Activated T-helper 2 cell treated with anti-CD3 and anti-CD28 coated beads, Interferon-gamma antibody, Interleukin-2, Interleukin-4, amounts not matched to agents 10 μg/mL and 5 μg/mL and 100 μg/mL, durations not matched to agents 14 hours and 24 hours and 36 hours (primary cell): ENCODE results near the gene PLA2G2F. TPM values are rescaled to one million over a fixed set of nuclear protein-coding genes. Genes with fewer than 3 reads are reported as not detected.
A peak's percentile ranks its signal among the peaks of the same experiment; 100 is the strongest.

Experiments
- DNase-seq: peaks from one replicate; pipeline ENCODE4 v3.0.0; 2021; ENCODE audit warnings: low spot score
- H3K27ac Mint-ChIP-seq: one replicate; pipeline ENCODE4 v1.8.0; 2021; ENCODE audit warnings: mixed read lengths
- H3K27me3 Mint-ChIP-seq: one replicate; pipeline ENCODE4 v1.8.0; 2021; ENCODE audit warnings: low read depth, mixed read lengths
- H3K36me3 Mint-ChIP-seq: one replicate; pipeline ENCODE4 v1.8.0; 2021; ENCODE audit warnings: low read depth, mixed read lengths
- H3K4me1 Mint-ChIP-seq: one replicate; pipeline ENCODE4 v1.8.0; 2021; ENCODE audit warnings: low read depth, mixed read lengths
- H3K4me3 Mint-ChIP-seq: one replicate; pipeline ENCODE4 v1.8.0; 2021; ENCODE audit warnings: low read depth, mild to moderate bottlenecking, moderate library complexity, mixed read lengths
- H3K9me3 Mint-ChIP-seq: one replicate; pipeline ENCODE4 v1.8.0; 2021; ENCODE audit warnings: mixed read lengths
- intact Hi-C: fragments of 100-400 bp; cut with micrococcal nuclease; formaldehyde crosslinking; loops from one replicate; pipeline ENCODE4 v1.15.1; 2023
- total RNA-seq: library from RNA; stranded (reverse); gene quantifications from 2 replicates; pipeline ENCODE4 v1.2.3, GENCODE V29; 2022

PLA2G2F gene
- total RNA-seq, 1 donor from 2014 or later, result not detected

GRCh38 chr1:20151906-20152598 lies 12.9 kb downstream of the PLA2G2F start:
- Mint-ChIP-seq H3K4me1 (peaks cover 8% of the 10 kb centered on the region), H3K27ac (no peak overlapping the region), H3K4me3 (peak overlapping the region; percentile 49), H3K27me3 (no peaks in the 10 kb centered on the region), H3K36me3 (no peaks in the 10 kb centered on the region), H3K9me3 (no peaks in the 10 kb centered on the region)
- peak; percentile 67 for DNase-seq
- intact Hi-C loops, result loop anchor here (1.0 kb wide), 2 partner anchors 177 to 234 kb away; no protein-coding TSS in a partner anchor

- Mint-ChIP-seq H3K36me3 (no peaks in the 10 kb centered on the region), H3K4me1 (peaks cover 8% of the 10 kb centered on the region), H3K27ac (no peak overlapping the region), H3K9me3 (peaks cover 4% of the 10 kb centered on the region), H3K4me3 (peak overlapping the region; percentile 49), H3K27me3 (no peaks in the 10 kb centered on the region)
- no peak for DNase-seq
- intact Hi-C loops, result loop anchor here (1.0 kb wide), 2 partner anchors 177 to 234 kb away; no protein-coding TSS in a partner anchor
Measured at GRCh38 chr1:20152599-20152930, 13.4 kb downstream of the PLA2G2F start.

- no peak overlapping the region for H3K4me3 Mint-ChIP-seq
- H3K27ac Mint-ChIP-seq, result no peak overlapping the region
- no peak for DNase-seq
- H3K27me3 Mint-ChIP-seq, result no peaks in the 10 kb centered on the region
- H3K36me3 Mint-ChIP-seq, result no peaks in the 10 kb centered on the region
- peaks cover 4% of the 10 kb centered on the region for H3K9me3 Mint-ChIP-seq
- H3K4me1 Mint-ChIP-seq, result peaks cover 8% of the 10 kb centered on the region
- intact Hi-C loops, result loop anchor here (1.0 kb wide), 2 partner anchors 178 to 235 kb away; no protein-coding TSS in a partner anchor
Measured at GRCh38 chr1:20153000-20153418, 13.9 kb downstream of the PLA2G2F start.

DNA sequence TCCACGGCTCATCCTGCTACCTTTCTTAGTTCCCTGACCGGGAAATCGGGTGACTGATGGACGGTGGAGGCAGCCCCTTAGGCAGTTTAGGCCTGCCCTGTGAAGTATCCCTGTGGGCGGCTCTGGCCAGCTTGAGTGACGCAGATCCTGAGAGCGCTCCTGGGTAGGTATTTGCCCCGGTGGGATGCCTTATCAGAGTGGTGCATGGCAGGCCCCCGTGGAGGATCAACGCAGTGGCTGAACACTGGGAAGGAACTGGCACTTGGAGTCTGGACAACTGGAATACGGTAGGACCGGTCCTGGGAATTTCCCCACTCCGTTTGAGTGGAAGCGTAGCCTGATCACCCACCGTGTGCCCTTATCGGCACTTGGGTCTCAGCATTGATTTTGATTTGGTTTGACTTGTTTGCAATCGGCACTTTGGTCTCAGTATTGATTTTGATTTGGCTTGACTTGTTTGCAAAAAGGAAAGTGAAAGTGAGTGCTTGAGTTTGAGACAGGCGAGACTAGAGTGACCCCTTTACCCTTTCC lies 15.2 kb downstream of the PLA2G2F start:
- Mint-ChIP-seq H3K27me3 (no peaks in the 10 kb centered on the region), H3K9me3 (peaks cover 10% of the 10 kb centered on the region), H3K4me1 (peaks cover 8% of the 10 kb centered on the region), H3K27ac (no peak overlapping the region), H3K36me3 (no peaks in the 10 kb centered on the region), H3K4me3 (no peak overlapping the region)
- DNase-seq, result no peak
- intact Hi-C loops, result no loop called here

DNA sequence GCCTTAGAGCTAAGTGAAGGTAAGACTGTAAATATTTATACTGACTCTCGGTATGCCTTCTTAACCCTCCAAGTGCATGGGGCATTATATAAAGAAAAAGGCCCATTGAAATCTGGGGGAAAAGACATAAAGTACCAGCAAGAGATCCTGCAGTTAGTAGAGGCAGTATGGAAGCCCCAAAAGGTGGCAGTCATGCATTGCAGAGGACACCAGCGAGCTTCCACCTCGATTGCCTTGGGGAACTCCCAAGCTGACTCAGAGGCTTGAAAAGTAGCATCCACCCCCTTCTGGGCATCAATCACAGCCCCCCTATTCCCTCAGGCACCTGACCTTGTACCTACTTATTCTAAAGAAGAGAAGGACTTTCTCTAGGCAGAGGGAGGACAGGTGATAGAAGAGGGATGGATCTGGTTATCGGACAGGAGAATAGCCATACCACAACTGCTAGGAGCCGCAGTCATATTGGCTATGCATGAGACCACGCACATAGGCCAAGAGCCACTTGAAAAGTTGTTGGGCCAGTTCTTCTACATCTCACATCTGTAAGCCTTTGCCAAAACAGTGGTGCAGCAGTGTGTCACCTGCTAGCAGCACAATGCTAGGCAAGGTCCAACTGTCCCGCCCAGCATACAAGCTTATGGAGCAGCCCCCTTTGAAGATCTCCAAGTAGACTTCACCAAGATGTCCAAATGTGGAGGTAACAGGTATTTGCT lies 19.4 kb downstream of the PLA2G2F start:
- intact Hi-C loops, result no loop called here

GRCh38 chr1:20160034-20160433 lies 20.9 kb downstream of the PLA2G2F start:
- Mint-ChIP-seq H3K36me3 (peaks cover 2% of the 10 kb centered on the region), H3K27me3 (peaks cover 2% of the 10 kb centered on the region)
- intact Hi-C loops, result no loop called here

More for the DNA sequence above, 19.4 kb downstream of the PLA2G2F start:
- Mint-ChIP-seq H3K9me3 (peaks cover 37% of the 10 kb centered on the region), H3K4me3 (no peak overlapping the region), H3K36me3 (peaks cover 2% of the 10 kb centered on the region), H3K4me1 (peaks cover 8% of the 10 kb centered on the region), H3K27ac (no peak overlapping the region), H3K27me3 (no peaks in the 10 kb centered on the region)
- DNase-seq, result no peak

GRCh38 chr1:20164694-20165202 lies 25.6 kb downstream of the PLA2G2F start:
- DNase-seq, result no peak
- H3K4me1 Mint-ChIP-seq, result no peaks in the 10 kb centered on the region
- H3K4me3 Mint-ChIP-seq, result no peak overlapping the region
- H3K27me3 Mint-ChIP-seq, result peaks cover 10% of the 10 kb centered on the region
- H3K27ac Mint-ChIP-seq, result no peak overlapping the region
- H3K36me3 Mint-ChIP-seq, result peaks cover 2% of the 10 kb centered on the region
- peaks cover 23% of the 10 kb centered on the region for H3K9me3 Mint-ChIP-seq
- intact Hi-C loops, result loop anchor here (1.0 kb wide), 1 partner anchor 31 kb away; no protein-coding TSS in a partner anchor

More at GRCh38 chr1:20160034-20160433, 20.9 kb downstream of the PLA2G2F start:
- H3K9me3 Mint-ChIP-seq, result peaks cover 37% of the 10 kb centered on the region
- no peak overlapping the region for H3K4me3 Mint-ChIP-seq
- H3K27ac Mint-ChIP-seq, result no peak overlapping the region
- no peaks in the 10 kb centered on the region for H3K4me1 Mint-ChIP-seq
- no peak for DNase-seq

DNA sequence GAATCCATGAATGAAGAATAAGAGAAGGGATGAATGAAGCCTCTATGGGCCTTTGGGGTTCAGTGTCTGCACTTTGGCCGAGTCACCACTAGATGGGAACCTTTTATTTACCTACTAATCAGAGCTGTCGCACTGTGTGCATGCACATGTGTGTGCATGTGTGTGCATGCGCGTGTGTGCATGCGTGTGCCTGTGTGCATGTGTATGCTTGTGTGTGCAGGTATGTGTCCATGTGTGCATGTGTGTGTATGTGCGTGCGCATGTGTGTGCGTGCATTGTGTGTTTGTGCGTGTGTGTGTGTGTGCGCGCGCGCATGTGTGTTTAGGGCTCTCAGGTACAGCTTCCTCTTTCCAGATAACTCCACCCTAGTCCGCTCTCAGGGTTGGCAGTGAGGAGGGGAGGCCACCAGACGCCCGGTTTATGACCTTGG lies 26.4 kb downstream of the PLA2G2F start:
- Mint-ChIP-seq H3K4me1 (no peaks in the 10 kb centered on the region), H3K9me3 (peaks cover 18% of the 10 kb centered on the region), H3K27ac (no peak overlapping the region), H3K4me3 (no peak overlapping the region), H3K27me3 (peaks cover 10% of the 10 kb centered on the region), H3K36me3 (peaks cover 2% of the 10 kb centered on the region)
- DNase-seq, result no peak
- intact Hi-C loops, result loop anchor here (1.0 kb wide), 1 partner anchor 30 kb away; no protein-coding TSS in a partner anchor

- Mint-ChIP-seq H3K4me1 (no peaks in the 10 kb centered on the region), H3K27me3 (peaks cover 10% of the 10 kb centered on the region), H3K9me3 (peaks cover 13% of the 10 kb centered on the region), H3K36me3 (peaks cover 2% of the 10 kb centered on the region), H3K4me3 (no peak overlapping the region), H3K27ac (no peak overlapping the region)
- DNase-seq, result no peak
- intact Hi-C loops, result no loop called here
Measured at GRCh38 chr1:20166051-20166450, 26.9 kb downstream of the PLA2G2F start.

DNA sequence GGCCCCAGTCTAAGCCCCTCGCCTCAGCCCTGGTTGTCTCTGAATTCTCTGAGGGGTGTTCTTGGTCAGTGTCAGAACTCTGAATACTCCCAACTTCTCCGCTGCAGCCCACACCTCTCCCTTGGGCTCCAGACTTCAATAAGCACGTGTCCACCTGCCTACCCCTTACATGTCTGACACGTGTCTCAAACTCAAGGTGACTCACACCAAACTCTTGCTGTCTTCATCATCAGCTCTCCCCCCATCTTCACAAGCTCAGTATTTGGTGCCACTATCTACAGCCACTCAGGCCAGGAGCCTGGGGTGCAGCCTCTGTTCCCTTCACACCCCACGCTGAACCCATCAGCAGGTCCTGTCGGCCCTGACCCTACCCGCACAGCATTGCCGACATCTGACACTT lies 28.0 kb downstream of the PLA2G2F start:
- Mint-ChIP-seq H3K36me3 (no peaks in the 10 kb centered on the region), H3K27me3 (peaks cover 10% of the 10 kb centered on the region), H3K4me1 (peaks cover 4% of the 10 kb centered on the region), H3K27ac (no peak overlapping the region), H3K4me3 (no peak overlapping the region), H3K9me3 (peaks cover 6% of the 10 kb centered on the region)
- no peak for DNase-seq
- intact Hi-C loops, result no loop called here

- peaks cover 4% of the 10 kb centered on the region for H3K4me1 Mint-ChIP-seq
- no peaks in the 10 kb centered on the region for H3K9me3 Mint-ChIP-seq
- H3K27ac Mint-ChIP-seq, result no peak overlapping the region
- no peak for DNase-seq
- H3K27me3 Mint-ChIP-seq, result peaks cover 13% of the 10 kb centered on the region
- H3K4me3 Mint-ChIP-seq, result no peak overlapping the region
- H3K36me3 Mint-ChIP-seq, result no peaks in the 10 kb centered on the region
- intact Hi-C loops, result no loop called here
Measured at GRCh38 chr1:20168564-20169491, 29.7 kb downstream of the PLA2G2F start.

DNA sequence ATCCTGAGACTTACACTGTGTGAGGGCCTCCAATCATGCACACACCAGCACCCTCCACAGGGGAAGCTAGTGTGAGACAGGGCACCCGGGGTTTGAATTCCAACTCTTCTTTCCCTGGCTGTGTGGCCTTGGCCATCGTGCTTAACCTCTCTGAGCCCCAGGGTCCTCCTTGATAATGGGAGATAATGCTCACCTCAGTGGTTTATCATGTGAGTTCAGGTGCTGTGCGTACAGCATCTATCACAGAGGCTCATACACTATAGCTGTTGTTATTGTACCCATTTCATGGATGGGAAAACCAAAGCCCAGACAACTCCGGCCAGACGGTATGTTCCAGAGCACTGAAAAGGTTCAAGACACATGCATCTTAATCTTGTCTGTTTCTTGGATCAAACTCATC lies 30.8 kb downstream of the PLA2G2F start:
- Mint-ChIP-seq H3K4me3 (no peak overlapping the region), H3K9me3 (no peaks in the 10 kb centered on the region), H3K36me3 (no peaks in the 10 kb centered on the region), H3K4me1 (peaks cover 7% of the 10 kb centered on the region), H3K27ac (no peak overlapping the region), H3K27me3 (peaks cover 12% of the 10 kb centered on the region)
- intact Hi-C loops, result no loop called here
- no peak for DNase-seq
